Forelimb muscle (tissue), 1 donor: ENCODE results near the gene DNAH14. TPM values are rescaled to one million over a fixed set of nuclear protein-coding genes. Genes with fewer than 3 reads are reported as not detected.
"Not testable (repeated sequence)": the region's sequence is repeated elsewhere in the genome, so short reads cannot be mapped to it uniquely, and the experiment has no call there.

Experiments used
- DNase-seq: peaks from one replicate; pipeline ENCODE4 v3.0.0-alpha.2; 2013; ENCODE audit warnings: low read depth
- polyA plus RNA-seq: library from polyadenylated mRNA; unstranded; fragments of 120-200 nt; gene quantifications from one replicate; pipeline ENCODE4 v1.2.1, GENCODE V29; 2013; ENCODE audit not compliant: insufficient read length

Gene DNAH14
- polyA plus RNA-seq, 1 donor: 5.8 TPM

- DNase-seq: no peak
Observed at GRCh38 chr1:224921354-224921753, 8.1 kb upstream of the DNAH14 start.

DNA sequence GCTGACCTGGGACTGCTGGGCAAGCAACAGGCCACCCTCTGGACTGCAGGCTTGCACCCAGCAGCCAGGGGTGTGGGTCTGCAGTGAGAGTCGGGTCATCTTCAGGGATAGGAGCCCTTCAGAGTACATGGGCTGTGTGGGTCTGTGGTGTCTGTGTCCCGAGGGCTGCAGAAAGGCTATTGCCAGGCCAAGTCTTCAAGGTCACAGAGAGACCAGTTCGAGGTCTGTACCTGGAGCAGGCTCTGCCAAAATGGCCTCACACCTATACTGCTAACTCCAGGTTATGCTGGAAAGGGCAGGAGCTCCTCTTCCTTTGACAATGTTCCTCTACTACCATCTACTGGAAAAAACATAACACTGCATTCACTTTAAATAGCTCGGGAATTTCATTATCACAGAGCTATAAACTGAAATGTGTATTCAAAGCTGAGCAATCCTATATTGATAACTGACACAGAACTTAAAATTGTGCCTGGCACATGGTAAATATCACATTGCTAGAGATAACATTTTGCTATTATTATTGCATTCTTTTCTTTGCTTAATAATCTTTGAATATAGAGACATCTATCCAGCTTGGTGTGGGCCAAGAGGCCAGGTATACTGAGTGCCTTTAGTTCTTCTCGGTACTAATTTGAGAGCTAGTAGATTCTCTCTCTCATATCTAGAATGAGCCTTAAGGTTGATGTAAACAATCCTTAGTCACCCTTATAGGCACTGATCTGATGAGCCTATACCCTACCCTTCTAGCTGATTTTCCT, 6.9 kb upstream of the DNAH14 start:
- DNase-seq: no peak

GRCh38 chr1:224923726-224924125, 5.7 kb upstream of the DNAH14 start:
- no peak for DNase-seq

- not testable (repeated sequence) for DNase-seq
Observed at GRCh38 chr1:224927631-224928030, 1.8 kb upstream of the DNAH14 start.

DNA sequence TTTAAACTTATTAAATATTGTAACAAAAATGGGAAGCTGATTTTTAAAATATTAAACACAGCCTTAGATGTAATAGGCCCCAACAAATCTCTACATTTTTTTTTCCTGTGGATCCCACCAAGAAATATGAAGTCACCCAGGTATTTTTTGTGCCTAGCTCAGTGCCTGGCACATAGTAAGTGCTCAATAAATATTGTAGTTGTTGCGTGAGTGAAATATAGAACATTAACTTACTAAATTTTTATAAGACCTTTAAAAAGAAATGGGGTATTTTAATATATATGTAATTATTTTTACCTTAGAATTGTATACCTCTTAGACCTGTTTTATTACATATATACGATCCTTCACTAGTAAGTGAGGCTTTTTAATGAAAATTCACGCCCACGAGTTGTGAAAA, 569 bp upstream of the DNAH14 start:
- DNase-seq: no peak

- no peak for DNase-seq
Observed at GRCh38 chr1:224931605-224932004, 2.1 kb downstream of the DNAH14 start.

- DNase-seq: no peak
Observed at GRCh38 chr1:224932607-224933249, 3.3 kb downstream of the DNAH14 start.

DNA sequence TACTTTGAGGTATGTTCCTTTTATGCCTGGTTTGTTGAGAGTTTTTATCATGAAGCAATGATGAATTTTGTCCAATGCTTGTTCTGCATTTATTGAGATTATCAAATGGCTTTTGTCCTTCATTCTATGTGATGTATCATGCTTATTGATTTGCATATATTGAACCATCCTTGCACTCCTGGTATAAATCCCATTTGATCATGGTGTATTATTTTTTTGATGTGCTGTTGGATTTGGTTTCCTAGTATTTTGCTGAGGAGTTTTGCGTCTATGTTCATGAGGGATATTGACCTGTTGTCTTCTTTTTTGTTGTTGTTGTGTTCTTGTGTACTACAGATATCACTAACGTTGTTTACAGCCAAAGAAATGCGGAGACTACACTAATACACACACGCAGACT, 4.1 kb downstream of the DNAH14 start:
- no peak for DNase-seq

DNA sequence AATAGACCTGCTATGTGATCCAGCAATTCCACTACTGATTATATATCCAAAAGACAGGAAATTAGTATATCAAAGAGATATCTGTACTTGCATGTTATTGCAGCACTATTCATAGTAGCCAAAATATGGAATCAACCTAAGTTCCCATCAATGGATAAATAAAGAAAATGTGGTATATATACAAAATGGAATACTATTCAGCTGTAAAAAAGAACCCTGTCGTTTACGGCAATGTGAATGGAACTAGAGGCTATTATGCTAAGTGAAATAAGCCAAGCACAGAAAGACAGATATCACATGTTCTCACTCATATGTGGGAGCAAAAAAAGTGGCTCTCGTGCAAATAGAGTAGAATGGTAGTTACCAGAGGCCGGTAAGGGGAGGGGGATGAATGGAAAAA, 9.2 kb downstream of the DNAH14 start:
- no peak for DNase-seq

DNA sequence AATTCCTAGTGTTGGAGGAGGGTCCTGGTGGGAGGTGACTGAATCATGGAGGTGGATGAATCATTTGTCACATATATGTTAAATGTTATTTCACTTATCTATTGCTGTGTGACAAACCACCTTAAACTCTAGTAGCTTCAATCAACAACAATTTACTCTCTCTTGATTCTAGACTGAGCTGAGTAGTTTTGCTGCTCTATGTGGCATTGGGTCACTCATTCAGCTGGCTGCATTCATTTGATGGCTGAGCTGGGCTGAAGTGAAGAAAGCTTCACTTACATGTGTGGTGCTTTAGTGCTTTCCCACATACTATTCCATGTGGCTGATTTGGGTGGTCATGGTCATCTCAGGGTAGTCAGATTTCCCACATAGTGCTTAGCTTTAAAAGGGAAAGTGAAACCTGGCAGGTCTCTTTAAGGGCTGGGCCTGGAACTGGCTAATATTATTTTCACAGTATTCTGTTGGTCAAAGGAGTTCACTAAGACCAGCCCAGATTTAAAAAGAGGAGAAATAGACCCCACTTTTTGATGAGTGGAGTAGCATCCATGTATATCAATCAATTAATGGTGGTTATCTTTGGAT, 10.5 kb downstream of the DNAH14 start:
- no peak for DNase-seq

DNA sequence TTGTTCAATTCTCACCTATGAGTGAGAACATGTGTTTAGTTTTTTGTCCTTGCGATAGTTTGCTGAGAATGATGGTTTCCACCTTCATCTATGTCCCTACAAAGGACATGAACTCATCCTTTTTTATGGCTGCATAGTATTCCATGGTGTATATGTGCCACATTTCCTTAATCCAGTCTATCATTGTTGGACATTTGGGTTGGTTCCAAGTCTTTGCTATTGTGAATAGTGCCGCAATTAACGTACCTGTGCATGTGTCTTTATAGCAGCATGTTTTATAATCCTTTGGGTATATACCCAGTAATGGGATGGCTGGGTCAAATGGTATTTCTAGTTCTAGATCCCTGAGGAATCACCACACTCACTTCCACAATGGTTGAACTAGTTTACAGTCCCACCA, 11.3 kb downstream of the DNAH14 start:
- DNase-seq: not testable (repeated sequence)

GRCh38 chr1:224945651-224946348, 16.3 kb downstream of the DNAH14 start:
- DNase-seq: not testable (repeated sequence)

DNA sequence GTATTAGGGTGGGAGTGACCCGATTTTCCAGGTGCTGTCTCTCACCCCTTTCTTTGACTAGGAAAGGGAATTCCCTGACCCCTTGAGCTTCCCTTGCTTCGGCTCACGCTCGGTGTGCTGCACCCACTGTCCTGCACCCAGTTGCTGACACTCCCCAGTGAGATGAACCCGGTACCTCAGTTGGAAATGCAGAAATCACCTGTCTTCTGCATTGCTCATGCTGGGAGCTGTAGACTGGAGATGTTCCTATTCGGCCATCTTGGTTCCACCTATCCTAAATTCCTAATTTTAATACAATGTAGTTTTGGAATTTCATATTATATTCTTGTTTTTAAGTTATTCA, 16.8 kb downstream of the DNAH14 start:
- not testable (repeated sequence) for DNase-seq

- no peak for DNase-seq
Observed at GRCh38 chr1:224957696-224958095, 28.2 kb downstream of the DNAH14 start.

DNA sequence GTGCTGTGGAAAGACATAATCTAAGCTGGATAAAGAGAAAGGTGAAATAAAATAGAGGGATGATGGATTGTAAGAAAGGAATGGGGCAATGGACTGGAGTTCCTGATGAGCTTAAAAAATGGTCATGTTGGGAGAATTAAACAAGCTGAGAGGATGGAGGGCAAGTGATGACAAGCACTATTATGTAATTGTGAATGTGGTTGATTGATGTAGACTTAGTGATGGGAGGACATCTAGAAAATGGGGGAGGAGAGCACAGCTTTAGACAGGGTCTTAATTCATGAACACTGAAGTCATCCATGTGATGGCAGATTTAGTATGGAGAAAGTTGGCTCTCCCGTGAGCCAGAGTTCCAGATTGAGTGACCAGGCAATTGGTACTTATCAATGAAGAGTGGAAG, 29.0 kb downstream of the DNAH14 start:
- DNase-seq: no peak

DNA sequence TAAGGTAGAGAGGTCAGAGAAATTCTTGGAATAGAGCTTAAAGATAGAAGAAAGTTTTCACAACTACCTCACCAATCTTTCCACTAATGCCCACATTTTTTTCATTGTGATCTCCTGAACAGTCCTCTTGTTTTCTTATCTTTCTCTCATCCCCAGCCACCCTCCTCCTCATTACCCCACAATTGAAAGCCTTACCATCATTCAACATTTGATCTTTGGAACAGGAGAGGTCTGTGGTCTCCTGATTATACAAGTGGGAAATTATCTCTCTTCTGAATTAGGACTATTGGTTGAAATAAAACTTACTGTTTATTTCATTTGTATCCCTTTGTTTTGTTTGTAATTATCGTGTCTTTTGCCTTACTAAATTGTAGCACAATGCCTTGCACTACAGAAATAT, 29.6 kb downstream of the DNAH14 start:
- no peak for DNase-seq

- no peak for DNase-seq
Observed at GRCh38 chr1:224959656-224960055, 30.2 kb downstream of the DNAH14 start.

DNA sequence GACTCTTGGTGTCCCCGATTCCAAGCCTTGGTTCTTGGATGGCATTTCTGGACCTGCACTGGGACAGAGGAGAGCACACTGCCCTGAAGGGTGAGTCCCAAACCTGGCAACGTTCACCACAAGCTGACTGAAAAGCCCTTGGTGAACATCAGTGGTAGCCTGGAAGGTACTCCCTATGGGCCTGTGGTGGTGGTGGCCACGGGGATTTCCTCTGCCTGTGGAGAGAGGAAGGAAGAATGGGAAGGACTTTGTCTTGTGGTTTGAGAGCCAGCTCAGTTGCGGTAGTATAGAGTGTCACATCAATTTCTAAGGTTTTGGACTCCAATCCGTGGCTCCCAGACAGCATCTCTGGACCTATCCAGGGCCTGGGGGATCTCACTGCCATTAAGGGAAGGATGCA, 50.7 kb downstream of the DNAH14 start:
- no peak for DNase-seq

GRCh38 chr1:224981922-224982354, 52.5 kb downstream of the DNAH14 start:
- DNase-seq: not testable (repeated sequence)

DNA sequence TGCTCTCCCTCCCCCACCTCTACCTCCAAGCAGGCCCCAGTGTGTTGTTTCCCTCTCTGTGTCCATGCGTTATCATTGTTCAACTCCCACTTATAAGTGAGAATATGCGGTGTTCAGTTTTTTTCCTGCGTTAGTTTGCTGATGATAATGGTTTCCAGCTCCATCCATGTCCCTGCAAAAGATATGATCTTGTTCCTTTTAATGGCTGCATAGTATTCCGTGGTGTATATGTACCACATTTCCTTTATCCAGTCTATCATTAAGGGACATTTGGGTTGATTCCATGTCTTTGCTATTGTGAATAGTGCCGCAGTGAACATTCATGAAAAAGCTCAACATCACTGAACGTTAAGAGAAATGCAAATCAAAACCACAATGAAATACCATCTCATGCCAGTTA, 58.6 kb downstream of the DNAH14 start:
- DNase-seq: no peak

DNA sequence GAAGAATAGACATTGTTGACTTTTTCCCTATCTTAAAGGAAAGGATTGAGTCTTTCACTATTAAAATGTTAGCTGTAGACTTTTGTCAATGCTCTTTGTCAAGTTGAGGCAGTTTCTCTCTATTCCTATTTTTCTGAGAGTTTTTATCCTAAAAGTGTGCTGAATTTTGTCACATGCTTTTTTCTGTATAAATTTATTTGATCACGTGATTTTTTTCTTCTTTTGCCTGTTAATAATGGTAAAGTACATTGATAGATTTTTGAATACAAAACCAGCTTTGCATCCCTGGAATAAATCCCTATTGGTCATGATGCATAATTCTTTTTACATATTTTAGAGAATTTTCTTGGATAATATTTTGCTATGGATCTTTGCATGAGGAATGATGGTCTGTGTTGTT, 60.1 kb downstream of the DNAH14 start:
- DNase-seq: no peak

- DNase-seq: not testable (repeated sequence)
Observed at GRCh38 chr1:224991550-224991949, 62.1 kb downstream of the DNAH14 start.

- no peak for DNase-seq
Observed at GRCh38 chr1:224995602-224996001, 66.1 kb downstream of the DNAH14 start.
